GM18508 (cell line): ENCODE data around the gene REM2.

Source experiments
- ATAC-seq: cut with Tn5 transposase; IDR thresholded peaks from one replicate; pipeline ENCODE4 v1.9.1; 2021; ENCODE audit warnings: moderate number of reproducible peaks; ENCODE audit not compliant: insufficient read depth, unreplicated experiment

Gene REM2

DNA sequence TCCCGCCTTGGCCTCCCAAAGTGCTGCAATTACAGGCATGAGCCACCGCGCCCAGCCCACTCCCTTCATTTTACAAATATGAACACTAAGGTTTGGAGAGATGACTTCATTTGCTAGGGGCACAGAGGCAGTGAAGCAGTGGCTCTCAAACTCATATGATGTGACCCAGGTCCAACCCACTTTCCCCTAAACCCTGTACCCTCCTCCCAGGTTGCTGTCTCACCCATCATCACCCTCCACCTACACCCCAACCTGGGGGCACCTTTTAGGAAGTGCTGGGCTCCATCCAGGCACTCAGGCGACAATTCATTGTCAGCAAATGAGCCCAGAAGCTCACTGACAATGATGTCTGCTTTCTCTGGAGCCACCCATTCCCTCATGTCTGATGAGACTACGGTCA, 40.7 kb downstream of the REM2 start:
- ATAC-seq, result no peak

- ATAC-seq, result no peak
Observed at GRCh38 chr14:22925513-22925912, 42.5 kb downstream of the REM2 start.

DNA sequence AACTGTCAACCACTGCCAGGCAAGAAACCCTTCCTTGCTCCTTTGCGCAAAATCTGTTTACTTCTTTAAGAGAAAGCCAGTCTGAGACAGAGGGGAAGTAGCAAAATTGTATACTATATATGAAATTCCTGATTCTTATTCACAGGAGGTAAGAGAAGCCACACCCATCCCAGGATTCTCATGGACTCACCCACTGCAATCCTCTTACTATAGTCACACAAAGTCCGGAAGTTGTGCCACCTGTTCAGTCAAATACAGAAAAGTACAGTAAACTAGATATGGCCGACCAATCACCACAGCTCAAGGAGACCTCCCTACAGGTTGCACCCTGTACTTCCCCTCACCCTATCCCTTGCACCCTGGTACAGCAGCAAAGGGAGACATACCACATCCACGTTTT, 43.3 kb downstream of the REM2 start:
- no peak for ATAC-seq

DNA sequence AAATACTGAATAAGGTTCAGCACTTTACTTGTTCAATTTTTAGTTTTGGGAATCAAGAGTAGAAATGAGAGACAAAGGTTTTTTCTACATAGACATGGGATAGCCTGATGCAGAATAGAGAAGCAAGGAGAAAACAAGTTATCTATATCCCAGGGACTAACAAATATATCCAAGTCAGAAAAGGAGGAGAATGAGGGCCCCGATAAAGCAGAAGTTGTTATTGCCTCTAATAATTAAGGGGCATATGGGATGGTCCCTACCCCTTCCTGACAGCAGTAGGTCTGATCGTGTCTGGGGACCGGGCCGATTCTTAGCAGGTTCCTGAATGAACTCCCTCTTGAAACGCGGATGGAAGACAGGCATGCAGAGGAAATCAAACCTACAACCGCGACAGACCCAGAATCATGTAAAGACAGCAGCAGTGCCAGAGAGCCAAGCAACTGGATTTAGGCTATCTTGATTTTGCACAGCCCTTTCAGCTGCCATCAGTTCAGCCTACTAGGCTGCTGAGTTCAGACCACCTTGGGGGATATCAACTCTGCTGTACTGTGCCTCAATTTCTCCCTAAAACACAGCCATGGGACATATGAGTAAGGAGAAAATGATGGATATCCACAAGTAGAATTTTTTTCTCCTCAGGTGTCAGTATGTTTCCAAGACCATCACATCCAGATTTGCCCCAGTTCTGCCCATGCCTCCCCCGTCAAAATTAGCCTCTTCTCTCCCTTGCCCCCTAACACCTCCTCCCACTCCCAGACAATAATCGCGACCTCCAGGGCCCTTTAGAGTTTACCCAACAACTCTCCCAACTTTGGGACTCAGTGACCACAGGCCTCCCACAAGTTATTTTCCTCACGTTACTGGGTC, 45.4 kb downstream of the REM2 start:
- no peak for ATAC-seq

DNA sequence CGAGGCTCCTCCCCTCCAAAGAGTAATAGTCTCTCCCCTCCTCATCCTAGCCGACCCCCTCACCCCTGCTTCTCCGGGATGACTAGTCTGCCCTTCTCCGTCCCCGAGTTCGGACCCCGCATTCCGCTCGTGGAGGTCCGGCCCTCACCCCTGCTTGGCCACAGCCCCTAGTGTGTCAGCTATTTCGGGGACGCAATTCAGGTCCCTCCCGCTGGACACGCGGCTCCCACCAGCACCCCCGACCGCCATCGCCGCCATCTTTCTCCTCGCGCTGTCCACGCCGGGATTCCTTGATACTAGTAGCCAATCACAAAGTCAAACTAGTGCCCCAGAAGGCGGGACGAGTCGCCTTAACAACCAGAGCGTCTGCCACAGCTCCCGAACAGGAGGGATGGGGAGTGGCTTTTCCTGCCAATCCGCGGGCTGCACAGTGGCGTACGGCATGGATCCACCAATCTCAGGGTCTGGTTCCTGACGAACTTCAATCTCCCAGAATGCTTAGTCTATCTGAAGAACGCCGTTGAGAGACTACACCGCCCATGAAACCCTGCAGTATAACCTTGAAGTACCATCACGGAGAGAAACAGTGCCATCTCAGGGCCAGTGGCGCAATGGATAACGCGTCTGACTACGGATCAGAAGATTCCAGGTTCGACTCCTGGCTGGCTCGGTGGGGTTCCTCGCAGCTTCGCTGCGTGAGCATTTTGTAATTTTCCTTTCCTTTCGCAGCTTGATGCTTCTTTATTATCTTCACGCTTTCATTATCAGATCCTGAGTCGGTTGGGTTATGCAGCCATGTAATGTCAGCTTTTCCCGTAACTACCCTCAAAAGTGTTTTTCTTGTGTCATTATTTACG, 46.3 kb downstream of the REM2 start, which contains the start of gene PRMT5:
PRMT5 (minus strand) TSS at position 273 of the 857 bp plus-strand sequence; CDS start at position 258, 15 bp downstream.
- peak; percentile 84 for ATAC-seq

- ATAC-seq, result no peak
Observed at GRCh38 chr14:22929961-22930364, 46.9 kb downstream of the REM2 start.

GRCh38 chr14:22932146-22932545, 49.1 kb downstream of the REM2 start:
- no peak for ATAC-seq

DNA sequence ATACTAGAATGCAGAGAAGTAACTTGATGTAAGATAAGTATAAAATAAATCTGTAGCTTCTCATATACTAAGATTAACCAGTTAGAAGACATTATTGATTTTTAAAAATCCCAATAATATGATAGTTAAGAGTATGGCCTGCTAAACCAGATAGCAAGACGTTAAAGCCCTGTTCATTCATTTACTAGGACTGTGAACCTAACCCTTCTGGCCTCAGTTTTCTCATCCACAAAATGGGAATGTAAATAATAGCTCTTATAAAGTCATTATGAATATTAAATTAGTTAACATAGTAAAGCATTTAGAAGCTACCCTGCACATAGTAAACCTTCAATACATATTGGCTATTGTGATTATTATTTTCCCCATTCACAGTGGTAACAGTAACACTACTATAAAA, 52.1 kb downstream of the REM2 start:
- ATAC-seq, result no peak
